ENCODE measurements around the gene ATL1. TPM values are rescaled to one million over a fixed set of nuclear protein-coding genes. Genes with fewer than 3 reads are reported as not detected.

ATL1 gene
- total and polyA plus RNA-seq, 2 of the 8 experiments (the other 6 are each of a cell fraction or from before 2014, with no cell fraction given) = 4.0 to 5.9 TPM

DNA sequence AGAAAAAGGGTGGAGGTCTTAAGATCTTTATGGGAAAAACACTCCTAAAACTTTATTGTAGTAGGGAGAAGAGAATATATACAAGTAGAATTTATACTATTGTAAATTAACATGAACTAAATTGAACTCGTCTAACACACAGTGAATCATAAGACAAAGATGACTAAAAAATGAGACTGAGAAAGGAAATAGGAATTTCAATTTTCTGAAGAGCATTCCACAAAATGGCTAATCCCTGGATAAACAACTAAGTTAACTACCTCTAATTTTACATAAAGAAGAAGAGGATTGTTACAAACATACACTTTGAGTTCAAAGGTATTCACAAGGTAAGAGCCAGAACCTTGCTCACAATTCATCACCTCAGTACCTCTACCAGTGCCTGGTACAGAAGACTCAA is 29.6 kb upstream of the ATL1 start:
- no peak overlapping the region for H2AFZ ChIP-seq (ENCODE audit: low read length)
- no peak overlapping the region for H2BK20ac ChIP-seq (ENCODE audit: low read length)
- H3K9ac ChIP-seq (replicated peaks in 1 of 4; ENCODE audit: extremely low read depth in 1 of 4, low read depth in 3 of 4, low read length in 3 of 4) = no peak overlapping the region
- H3K14ac ChIP-seq (ENCODE audit: insufficient read length) = no peak overlapping the region
- H2BK12ac ChIP-seq (ENCODE audit: low read depth, low read length) = no peak overlapping the region
- H2BK120ac ChIP-seq (replicated peaks; ENCODE audit: low read depth, low read length) = no peak overlapping the region
- peaks cover 0 to 6% (median 5%) of the 10 kb centered on the region in 4 experiments; a peak in 3 of 7 replicates for H3K4me1 ChIP-seq (replicated peaks in 1 of 4; ENCODE audit: control insufficient read depth in 3 of 4, insufficient read depth in 4 of 4, low read length in 3 of 4)
- H3K4me3 ChIP-seq (ENCODE audit: extremely low read depth in 1 of 4, insufficient read depth in 2 of 4, low read depth in 3 of 4, low read length in 4 of 4) = peak overlapping the region in 2 of 4 experiments; percentile 75 to 91; a peak in 3 of 8 replicates
- no peak overlapping the region for H2BK5ac ChIP-seq (ENCODE audit: low read depth, low read length)
- no peak overlapping the region for H3K18ac ChIP-seq (ENCODE audit: extremely low read depth, low read length)
- ChIA-PET POLR2A (ENCODE audit: partially characterized antibody) (no interaction called here), CTCF (ENCODE audit: partially characterized antibody) (no interaction called here)
- H3K23ac ChIP-seq (ENCODE audit: insufficient read length) = no peak overlapping the region
- FAIRE-seq (no peak), DNase-seq (ENCODE audit: low read depth in 1 of 2, low spot score in 2 of 2) (no peak)
- no peaks in the 10 kb centered on the region for H3K79me1 ChIP-seq (ENCODE audit: low read depth, low read length)
- H3K9me3 ChIP-seq (ENCODE audit: insufficient read depth in 2 of 2, low read depth in 1 of 2, low read length in 1 of 2) = no peaks in the 10 kb centered on the region
- no peak overlapping the region for H2AK5ac ChIP-seq (ENCODE audit: low read depth, low read length)
- no peak overlapping the region for H4K91ac ChIP-seq (replicated peaks; ENCODE audit: insufficient read length, low read length)
- H4K8ac ChIP-seq (ENCODE audit: extremely low read depth, insufficient read depth, low read length) = no peak overlapping the region
- no peak overlapping the region for H2BK15ac ChIP-seq (ENCODE audit: low read length)
- no peak overlapping the region for H4K5ac ChIP-seq (ENCODE audit: insufficient read length, low read depth, low read length)
- WGBS, 2 experiments (ENCODE audit: extremely low coverage in 1 of 2, insufficient coverage in 1 of 2, insufficient read length in 1 of 2, insufficient replicate concordance in 2 of 2, low coverage in 1 of 2, low lambda C conversion rate in 2 of 2, missing lambda C conversion rate in 1 of 2) = 70% methylated on average over 1 of the region's 1 CpG; no CpG with 5 or more reads in 1 of the 2 experiments
- no peaks in the 10 kb centered on the region; a peak in 1 of 8 replicates for H3K36me3 ChIP-seq (ENCODE audit: control insufficient read depth in 2 of 4, insufficient read depth in 4 of 4, low read length in 3 of 4)
- no peak overlapping the region for H3K4ac ChIP-seq (replicated peaks; ENCODE audit: insufficient read length, low read depth, low read length)
- no peaks in the 10 kb centered on the region for H3K27me3 ChIP-seq (replicated peaks in 1 of 4; ENCODE audit: control insufficient read depth in 3 of 4, extremely low read depth in 1 of 4, insufficient read depth in 3 of 4, low read length in 3 of 4)
- H3K23me2 ChIP-seq (ENCODE audit: low read depth, low read length) = peaks cover 11% of the 10 kb centered on the region
- H4K20me1 ChIP-seq (replicated peaks in 1 of 2; ENCODE audit: control insufficient read depth in 1 of 2, insufficient read depth in 2 of 2, low read length in 2 of 2) = peaks cover 0 to 6% of the 10 kb centered on the region in 2 experiments
- H3K79me2 ChIP-seq (ENCODE audit: control insufficient read depth in 1 of 2, insufficient read depth in 2 of 2, low read length in 2 of 2) = peaks cover 7 to 63% of the 10 kb centered on the region in 2 experiments
- no peak overlapping the region for H3K27ac ChIP-seq (ENCODE audit: low read depth, low read length)
- no peak overlapping the region for H3K56ac ChIP-seq (replicated peaks; ENCODE audit: insufficient read length, low read depth, low read length)
- peak overlapping the region; percentile 77 to 88 for H3K4me2 ChIP-seq (ENCODE audit: insufficient read depth in 1 of 2, low read depth in 2 of 2, low read length in 2 of 2)
- TF ChIP-seq SIRT6 (IDR thresholded peaks at IDR 0.05; ENCODE audit: low read length) (no peak), SIX5 (IDR thresholded peaks at IDR 0.05; ENCODE audit: low read depth, low read length) (no peak), ATF2 (IDR thresholded peaks at IDR 0.05; ENCODE audit: low read length) (no peak), CBX8 (IDR thresholded peaks at IDR 0.05; ENCODE audit: borderline replicate concordance, low read depth, low read length) (no peak), TCF12 (IDR thresholded peaks at IDR 0.05; ENCODE audit: low read depth, low read length) (no peak), GTF2F1 (IDR thresholded peaks at IDR 0.05; ENCODE audit: borderline replicate concordance, low read depth, low read length) (no peak), TEAD4 (IDR thresholded peaks at IDR 0.05; ENCODE audit: low read depth, low read length) (no peak), HDAC2 (IDR thresholded peaks at IDR 0.05; ENCODE audit: borderline replicate concordance in 1 of 2, low read depth in 2 of 2, low read length in 2 of 2) (no peak), MAFK (IDR thresholded peaks at IDR 0.05; ENCODE audit: low read depth, low read length) (no peak), EGR1 (IDR thresholded peaks at IDR 0.05; ENCODE audit: borderline replicate concordance, low read depth, low read length) (no peak), EP300 (IDR thresholded peaks at IDR 0.05; ENCODE audit: borderline replicate concordance in 1 of 2, low read depth in 2 of 2, low read length in 2 of 2) (no peak), TBP (IDR thresholded peaks at IDR 0.05; ENCODE audit: low read depth, low read length) (no peak), CTBP2 (IDR thresholded peaks at IDR 0.05; ENCODE audit: borderline replicate concordance, insufficient read depth, insufficient read length, low read length) (no peak)

Data from H1 (cell line).